Bone marrow (tissue), 2 donors: ENCODE results near the gene DYNC2H1.

ENCODE experiments used
- DNase-seq, 2 donors: peaks; one replicate each; lab custom pipeline; 2025; lab: John Stamatoyannopoulos, UW

Gene DYNC2H1, protein sequence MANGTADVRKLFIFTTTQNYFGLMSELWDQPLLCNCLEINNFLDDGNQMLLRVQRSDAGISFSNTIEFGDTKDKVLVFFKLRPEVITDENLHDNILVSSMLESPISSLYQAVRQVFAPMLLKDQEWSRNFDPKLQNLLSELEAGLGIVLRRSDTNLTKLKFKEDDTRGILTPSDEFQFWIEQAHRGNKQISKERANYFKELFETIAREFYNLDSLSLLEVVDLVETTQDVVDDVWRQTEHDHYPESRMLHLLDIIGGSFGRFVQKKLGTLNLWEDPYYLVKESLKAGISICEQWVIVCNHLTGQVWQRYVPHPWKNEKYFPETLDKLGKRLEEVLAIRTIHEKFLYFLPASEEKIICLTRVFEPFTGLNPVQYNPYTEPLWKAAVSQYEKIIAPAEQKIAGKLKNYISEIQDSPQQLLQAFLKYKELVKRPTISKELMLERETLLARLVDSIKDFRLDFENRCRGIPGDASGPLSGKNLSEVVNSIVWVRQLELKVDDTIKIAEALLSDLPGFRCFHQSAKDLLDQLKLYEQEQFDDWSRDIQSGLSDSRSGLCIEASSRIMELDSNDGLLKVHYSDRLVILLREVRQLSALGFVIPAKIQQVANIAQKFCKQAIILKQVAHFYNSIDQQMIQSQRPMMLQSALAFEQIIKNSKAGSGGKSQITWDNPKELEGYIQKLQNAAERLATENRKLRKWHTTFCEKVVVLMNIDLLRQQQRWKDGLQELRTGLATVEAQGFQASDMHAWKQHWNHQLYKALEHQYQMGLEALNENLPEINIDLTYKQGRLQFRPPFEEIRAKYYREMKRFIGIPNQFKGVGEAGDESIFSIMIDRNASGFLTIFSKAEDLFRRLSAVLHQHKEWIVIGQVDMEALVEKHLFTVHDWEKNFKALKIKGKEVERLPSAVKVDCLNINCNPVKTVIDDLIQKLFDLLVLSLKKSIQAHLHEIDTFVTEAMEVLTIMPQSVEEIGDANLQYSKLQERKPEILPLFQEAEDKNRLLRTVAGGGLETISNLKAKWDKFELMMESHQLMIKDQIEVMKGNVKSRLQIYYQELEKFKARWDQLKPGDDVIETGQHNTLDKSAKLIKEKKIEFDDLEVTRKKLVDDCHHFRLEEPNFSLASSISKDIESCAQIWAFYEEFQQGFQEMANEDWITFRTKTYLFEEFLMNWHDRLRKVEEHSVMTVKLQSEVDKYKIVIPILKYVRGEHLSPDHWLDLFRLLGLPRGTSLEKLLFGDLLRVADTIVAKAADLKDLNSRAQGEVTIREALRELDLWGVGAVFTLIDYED (N-terminal part only)

GRCh38 chr11:103108933-103109817 is at the start of gene DYNC2H1:
Gene DYNC2H1, plus strand, starts transcription at chr11:103109426. Its CDS starts 149 bp downstream, at chr11:103109575.
- DNase-seq = peak; percentile 38 to 67

DNA sequence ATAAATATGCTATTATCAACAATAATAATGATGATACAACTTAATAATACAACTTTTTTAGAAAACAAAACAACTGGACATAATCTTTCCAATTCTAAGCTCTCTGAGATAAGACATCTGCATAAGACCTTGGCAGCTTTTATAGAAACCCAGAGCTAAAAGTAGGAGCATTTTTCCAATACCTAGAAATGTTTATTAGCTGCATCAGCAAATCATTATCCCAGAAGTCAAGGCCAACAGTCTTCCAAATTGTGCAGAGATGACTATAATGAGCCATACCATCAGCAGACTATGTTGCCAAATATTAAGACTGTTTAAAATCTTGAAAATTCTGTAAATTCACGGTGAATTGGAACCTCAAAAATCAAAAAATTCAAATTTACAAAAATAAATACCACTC is 47.6 kb upstream of the DYNC2H1 start:
- DNase-seq = no peak

- no peak for DNase-seq
Measured at GRCh38 chr11:103067118-103067517, 42.1 kb upstream of the DYNC2H1 start.

GRCh38 chr11:103069367-103069766 is 39.9 kb upstream of the DYNC2H1 start:
- no peak for DNase-seq

DNA sequence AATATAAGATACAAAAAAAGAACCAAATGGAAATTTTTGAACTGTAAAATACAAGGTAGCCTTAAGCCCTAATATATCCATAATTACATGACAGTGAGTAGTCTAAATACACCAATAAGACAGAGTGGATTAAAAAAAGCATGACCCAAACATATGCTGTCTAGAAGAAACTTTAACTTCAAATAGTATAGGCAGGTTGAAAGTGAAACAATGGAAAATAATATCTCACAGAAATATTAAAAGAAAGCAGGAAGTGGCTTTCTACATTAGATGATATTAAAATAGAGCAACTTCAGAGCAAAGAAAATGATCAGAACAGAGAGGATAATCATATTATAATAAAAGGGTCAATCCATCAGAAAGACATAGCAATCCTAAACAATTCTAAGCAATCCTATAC is 39.1 kb upstream of the DYNC2H1 start:
- DNase-seq = no peak

- no peak for DNase-seq
Measured at GRCh38 chr11:103071008-103071407, 38.2 kb upstream of the DYNC2H1 start.

DNA sequence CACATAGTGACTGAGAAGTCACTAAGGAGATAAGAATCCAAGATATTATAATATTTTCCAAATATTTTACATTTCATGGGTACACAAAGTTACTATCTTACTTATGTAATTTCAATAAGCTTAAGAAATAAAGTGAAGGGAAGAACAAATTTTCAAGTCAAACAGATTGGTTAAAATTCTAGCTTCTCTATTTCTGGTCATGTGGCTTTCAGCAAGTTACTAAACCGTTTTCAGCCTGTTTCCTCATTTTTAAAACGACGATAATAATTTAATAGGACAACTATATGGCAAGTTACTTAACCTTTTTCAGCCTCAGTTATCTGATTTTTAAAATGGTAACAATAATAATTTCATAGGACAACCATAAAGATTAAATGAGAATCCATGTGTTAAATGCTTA is 32.9 kb upstream of the DYNC2H1 start:
- no peak for DNase-seq

DNA sequence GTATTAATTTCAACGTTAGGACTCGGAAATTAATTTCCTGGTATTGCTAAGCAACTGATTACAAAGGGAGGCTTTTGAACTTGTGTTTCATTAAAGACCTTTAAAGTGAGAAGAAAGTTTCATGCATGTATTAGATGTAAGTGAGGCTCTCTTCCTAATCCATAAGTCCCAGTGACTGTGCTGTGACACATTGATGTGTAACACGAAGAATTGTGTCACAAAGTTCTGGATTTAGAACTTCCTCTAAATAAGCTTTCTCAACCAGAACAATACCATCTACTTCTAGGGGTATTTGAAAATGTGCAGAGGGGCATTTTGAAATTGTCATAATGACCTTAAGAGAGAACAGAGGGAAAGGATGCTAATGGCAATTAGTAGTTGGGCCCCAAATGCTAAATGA is 31.7 kb upstream of the DYNC2H1 start:
- DNase-seq = no peak

GRCh38 chr11:103078710-103079109 is 30.5 kb upstream of the DYNC2H1 start:
- DNase-seq = no peak

- DNase-seq = no peak
Measured at GRCh38 chr11:103079833-103080232, 29.4 kb upstream of the DYNC2H1 start.

DNA sequence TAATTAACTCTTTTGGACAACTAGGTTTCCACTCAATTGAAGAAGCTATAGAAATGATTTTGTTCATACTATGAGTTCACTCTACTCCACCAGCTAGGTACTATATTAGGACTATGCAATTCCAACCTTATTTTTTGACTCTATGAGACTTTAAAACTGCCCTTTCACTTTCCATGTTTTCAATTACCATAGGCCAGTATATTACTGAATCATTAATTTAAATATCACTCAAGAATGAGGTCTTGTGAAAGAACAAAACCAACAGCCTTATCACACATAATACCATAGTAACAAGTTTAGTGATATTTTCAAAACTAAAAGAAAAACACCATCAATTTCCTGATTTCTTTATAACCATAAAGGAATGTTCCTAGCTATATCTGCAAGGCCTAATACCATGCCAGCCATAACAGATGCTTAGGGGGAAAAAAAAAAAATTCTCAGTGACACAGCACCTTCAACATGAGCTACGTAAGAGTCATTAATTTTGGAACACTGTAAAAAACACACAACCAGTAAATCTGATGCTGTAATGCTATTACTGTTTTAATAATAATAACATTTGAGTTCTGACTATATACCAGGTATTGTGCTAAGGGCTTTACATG is 23.4 kb upstream of the DYNC2H1 start:
- DNase-seq = no peak

- DNase-seq = no peak
Measured at GRCh38 chr11:103086461-103086860, 22.8 kb upstream of the DYNC2H1 start.

GRCh38 chr11:103091064-103091800 is 18.0 kb upstream of the DYNC2H1 start:
- peak; percentile 32 to 38 for DNase-seq

- peak; percentile 65 to 82 for DNase-seq
Measured at GRCh38 chr11:103091801-103092524, 17.3 kb upstream of the DYNC2H1 start, which contains the start of gene DCUN1D5. Gene DCUN1D5, minus strand, starts transcription at chr11:103092160. Its CDS starts 288 bp downstream, at chr11:103091872.

DNA sequence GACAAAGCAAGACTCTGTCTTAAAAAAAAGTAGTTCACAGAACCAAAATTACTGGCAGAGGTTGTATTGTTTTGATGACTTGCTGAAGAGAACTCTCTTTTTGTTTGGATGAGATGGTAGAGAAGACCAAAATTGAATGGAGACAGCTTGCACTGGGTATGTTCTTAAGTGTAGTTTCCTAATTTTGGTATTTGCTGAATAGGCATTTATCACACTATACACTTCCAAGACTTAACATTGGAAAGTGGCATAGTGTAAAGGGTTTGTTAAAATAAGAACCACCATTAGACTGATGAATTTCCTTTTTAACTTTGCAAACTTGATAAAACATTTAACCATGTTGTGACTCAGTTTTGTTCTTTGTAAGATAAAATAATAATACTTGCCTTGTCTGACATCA is 11.9 kb upstream of the DYNC2H1 start:
- no peak for DNase-seq

GRCh38 chr11:103109818-103110388 is 677 bp downstream of the DYNC2H1 start:
- no peak for DNase-seq

DNA sequence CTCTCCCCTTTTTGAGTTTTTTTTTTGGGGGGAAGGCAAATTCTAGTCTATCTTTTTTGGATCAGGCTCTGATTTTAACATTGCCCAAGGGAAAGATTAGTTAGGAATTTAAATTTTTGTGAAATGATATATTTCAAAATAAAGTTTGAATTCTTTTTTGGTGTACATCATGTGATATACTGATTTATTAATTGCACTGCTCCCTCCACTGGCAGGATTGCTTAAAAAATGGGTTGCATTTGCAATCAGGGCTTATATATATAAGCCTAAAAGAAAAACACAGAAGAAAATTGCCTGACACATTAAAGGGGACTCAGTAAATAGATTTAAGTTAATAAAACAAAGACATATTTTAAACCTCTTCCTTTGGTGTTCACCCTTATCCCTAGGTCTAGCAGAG is 1.2 kb downstream of the DYNC2H1 start:
- no peak for DNase-seq

- no peak for DNase-seq
Measured at GRCh38 chr11:103111400-103111799, 2.2 kb downstream of the DYNC2H1 start.

DNA sequence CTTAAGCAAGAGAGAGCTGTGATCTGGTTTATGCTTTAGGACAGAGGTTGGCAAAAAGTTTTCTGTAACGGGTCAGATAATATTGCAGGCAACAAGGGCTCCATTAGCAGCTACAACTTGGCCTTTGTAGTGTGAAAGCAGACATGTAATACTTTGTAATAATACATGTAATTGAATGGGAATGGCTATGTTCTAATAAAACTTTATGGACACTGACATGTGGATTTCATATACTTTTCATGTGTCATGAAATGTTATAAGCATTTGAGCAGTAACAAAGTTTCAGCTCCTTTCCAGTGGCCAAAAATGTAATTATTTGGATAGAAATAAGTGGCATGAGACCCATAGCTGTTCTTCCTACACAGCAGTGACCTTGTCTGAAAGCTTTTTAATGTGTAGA is 3.1 kb downstream of the DYNC2H1 start:
- no peak for DNase-seq
